GM12865 (cell line): Measurements from ENCODE around the gene CACNB2.

Experiments
- DNase-seq: peaks from one replicate; pipeline ENCODE4 v3.0.0; 2010; ENCODE audit warnings: low read depth
- H3K4me3 ChIP-seq: 2 replicates; pipeline ENCODE4 v1.5.1; 2011; ENCODE audit warnings: mild to moderate bottlenecking, low read depth, low read length, control low read depth
- TF ChIP-seq, protein P1 (sequence below): IDR thresholded peaks from 2 replicates; pipeline ENCODE4 v1.5.1; 2011; ENCODE audit warnings: low read length, control low read depth, low read depth, inconsistent platforms; ENCODE audit not compliant: insufficient read depth; ENCODE audit errors: missing control alignments

Gene CACNB2

DNA sequence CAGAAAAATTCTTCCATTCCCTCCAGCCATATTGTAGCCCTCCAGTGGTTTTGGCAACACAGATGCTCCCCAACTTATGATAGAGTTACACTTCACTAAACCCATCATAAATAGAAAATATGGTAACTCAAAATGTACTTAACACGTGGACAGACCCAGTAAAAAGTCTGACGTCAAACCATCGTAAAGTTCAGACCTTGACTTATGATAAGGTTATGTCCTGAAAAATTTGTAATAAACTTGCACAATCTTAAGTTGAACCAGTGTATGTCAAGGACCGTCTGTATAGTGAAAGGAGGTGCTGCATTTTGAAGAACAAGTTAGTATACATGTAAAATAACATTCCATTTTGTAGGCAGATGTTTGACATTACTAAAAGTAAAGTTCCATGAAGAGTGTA is 368.4 kb downstream of the CACNB2 start:
- TF ChIP-seq, protein P1, sequence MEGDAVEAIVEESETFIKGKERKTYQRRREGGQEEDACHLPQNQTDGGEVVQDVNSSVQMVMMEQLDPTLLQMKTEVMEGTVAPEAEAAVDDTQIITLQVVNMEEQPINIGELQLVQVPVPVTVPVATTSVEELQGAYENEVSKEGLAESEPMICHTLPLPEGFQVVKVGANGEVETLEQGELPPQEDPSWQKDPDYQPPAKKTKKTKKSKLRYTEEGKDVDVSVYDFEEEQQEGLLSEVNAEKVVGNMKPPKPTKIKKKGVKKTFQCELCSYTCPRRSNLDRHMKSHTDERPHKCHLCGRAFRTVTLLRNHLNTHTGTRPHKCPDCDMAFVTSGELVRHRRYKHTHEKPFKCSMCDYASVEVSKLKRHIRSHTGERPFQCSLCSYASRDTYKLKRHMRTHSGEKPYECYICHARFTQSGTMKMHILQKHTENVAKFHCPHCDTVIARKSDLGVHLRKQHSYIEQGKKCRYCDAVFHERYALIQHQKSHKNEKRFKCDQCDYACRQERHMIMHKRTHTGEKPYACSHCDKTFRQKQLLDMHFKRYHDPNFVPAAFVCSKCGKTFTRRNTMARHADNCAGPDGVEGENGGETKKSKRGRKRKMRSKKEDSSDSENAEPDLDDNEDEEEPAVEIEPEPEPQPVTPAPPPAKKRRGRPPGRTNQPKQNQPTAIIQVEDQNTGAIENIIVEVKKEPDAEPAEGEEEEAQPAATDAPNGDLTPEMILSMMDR: no peak
- DNase-seq: no peak
- H3K4me3 ChIP-seq: no peak overlapping the region

DNA sequence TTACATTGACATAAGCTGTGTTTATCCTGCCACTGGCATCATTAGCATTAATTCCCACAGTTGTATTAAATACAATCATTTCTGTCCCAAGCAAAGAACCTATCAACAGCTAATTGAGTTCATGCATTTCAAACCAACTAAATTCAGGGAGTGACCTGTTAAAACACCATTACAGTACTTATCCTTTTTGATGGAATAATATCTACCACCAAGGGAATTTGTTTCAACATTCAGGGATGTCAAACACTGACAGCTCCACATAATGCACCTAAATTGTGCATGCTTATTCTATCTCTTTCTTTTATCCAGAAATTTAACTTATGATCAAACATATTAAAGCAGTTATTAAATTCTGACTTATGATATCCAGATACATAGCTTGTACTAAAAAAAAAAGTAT is 374.3 kb downstream of the CACNB2 start:
- no peak for DNase-seq
- H3K4me3 ChIP-seq: no peak overlapping the region
- TF ChIP-seq, protein P1: no peak

DNA sequence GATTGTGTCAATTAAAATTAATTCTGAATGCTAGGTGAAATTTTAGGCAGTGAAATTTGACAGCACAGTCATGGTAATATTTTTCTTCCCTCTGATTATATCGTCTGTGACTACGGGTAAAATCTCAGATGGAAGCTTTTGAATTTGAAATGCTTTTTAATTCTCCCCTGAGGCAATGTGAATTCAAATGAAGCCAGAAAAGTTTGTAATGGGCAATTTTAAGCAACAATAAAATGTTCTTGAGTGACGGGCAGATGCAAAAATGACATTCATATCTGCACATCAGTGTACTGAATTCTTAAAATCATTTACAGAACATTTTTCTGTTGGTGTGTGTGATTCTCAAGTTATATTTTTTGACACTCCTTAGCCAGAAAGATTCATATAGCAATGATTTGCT is 376.6 kb downstream of the CACNB2 start:
- TF ChIP-seq, protein P1: no peak
- no peak overlapping the region for H3K4me3 ChIP-seq
- no peak for DNase-seq

DNA sequence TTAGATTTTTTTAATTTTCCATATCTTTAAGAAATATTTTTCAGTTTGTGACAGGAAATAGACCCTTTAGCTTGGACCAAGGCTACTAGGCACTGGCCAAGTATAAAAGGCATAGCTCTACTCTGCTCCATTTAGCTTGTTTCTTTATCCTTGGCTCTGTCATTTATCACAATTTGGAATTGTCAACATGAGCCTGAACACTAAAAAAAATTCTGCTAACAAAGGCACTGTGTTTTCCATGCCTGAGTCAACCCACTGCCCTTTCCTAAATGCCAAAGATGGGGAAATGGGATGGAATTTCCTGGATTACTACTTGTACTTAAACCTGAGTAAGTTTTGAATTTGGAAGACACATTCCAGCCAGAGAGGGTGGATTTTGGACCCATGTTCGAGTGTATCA is 382.8 kb downstream of the CACNB2 start:
- TF ChIP-seq, protein P1: no peak
- no peak for DNase-seq
- H3K4me3 ChIP-seq: no peak overlapping the region

DNA sequence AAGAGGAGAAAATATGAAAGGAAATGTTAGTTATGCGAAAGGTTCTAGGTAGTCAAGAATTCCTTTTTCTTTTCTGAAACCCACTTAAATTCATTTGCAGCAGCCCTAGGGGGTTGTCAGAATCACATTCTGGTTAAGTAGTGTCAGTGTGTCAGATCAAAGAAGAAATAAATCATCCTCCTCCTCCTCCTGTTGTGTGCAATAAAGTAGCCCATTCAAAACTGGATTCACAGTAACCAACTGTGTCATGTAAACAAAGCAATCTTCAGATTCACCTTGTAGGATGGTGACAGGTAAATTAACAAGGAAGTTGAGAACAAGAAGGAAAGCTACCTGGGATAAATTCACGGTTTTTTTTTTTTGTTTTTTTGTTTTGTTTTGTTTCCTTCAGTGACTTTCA is 383.6 kb downstream of the CACNB2 start:
- TF ChIP-seq, protein P1: no peak
- DNase-seq: no peak
- H3K4me3 ChIP-seq: no peak overlapping the region

DNA sequence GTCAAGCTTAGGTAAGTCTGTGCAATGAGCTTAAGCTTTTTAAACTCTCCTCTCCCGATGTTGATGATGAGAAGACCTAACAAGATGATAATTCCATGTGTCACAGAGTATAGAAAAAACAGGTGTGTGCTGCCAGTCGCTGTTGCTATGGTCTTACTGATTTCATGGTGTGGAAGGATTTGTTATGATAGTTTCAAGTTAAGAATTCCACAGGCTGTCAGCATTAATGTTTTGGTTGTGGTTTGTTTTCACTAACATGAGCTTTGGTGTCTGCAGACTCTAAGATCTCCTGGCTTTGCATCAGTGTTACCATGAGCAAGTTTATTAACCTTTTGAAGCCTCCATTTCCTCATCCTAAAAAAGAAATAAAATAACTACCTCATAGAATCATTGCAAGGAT is 387.5 kb downstream of the CACNB2 start:
- TF ChIP-seq, protein P1: no peak
- DNase-seq: no peak
- no peak overlapping the region for H3K4me3 ChIP-seq

DNA sequence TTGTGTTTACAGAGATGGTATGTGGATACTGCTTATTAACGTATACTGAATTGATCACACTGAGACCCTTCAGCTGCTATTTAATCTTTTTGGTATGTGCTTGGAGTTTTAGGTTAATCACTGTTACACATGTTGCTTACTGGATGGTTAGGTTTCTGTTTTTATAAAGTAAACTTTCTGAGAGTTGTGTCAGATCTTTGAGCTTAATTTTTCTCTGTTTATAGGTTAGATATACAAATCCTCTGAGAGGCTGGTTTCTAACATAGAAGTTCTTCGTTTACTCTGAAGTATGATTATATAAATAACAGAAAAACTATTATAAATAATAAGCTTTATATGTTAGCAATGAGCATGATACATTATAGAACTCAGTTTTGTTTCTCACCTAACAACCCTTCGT is 388.1 kb downstream of the CACNB2 start:
- no peak for DNase-seq
- no peak overlapping the region for H3K4me3 ChIP-seq
- TF ChIP-seq, protein P1: no peak
